Fibroblast of gingiva (primary cell): ENCODE measurements around the gene DHRS3.
A peak's percentile ranks its signal among the peaks of the same experiment; 100 is the strongest.

Source experiments
- DNase-seq: peaks from one replicate; pipeline ENCODE4 v3.0.0-alpha.2; 2011; ENCODE audit warnings: low read depth

The DHRS3 gene

GRCh38 chr1:12552951-12553921 is 64.8 kb downstream of the DHRS3 start:
- DNase-seq = no peak

DNA sequence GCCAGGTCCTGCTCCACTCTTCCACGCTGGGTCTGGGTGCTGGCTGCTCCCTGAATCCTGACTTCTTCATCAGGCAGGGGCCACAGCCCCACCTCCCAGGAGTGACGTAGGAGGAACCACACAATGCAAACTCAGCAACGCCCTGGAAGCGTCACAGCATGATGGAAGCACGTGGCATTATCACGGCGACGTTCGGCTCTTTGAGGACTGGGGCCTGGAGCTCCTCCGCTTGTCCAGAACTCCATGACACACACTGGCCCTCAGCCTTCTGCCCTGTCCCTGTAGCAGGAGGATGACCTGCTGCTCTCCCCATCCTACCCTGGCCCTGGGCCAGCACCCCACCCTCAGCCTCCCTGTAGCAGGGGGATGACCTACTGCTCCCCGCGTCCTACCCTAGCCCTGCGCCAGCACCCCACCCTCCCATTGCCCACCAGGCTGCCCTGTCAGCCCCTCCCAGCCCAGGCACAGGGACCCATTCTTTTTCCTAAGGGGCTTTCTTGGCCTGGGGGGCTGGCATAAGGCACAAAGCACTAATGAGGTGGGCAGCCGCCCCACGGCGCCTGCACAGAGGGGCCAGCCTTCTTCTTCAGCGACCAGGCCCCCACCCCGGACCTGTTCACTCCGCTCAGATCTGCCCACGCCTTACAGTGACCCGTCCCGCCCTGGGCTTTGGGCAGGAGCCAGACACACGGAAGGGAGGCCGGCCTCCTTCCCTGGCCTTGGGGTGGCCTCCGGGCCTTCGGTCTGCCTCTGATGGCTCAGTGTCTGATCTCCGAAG is 65.7 kb downstream of the DHRS3 start:
- no peak for DNase-seq

- no peak for DNase-seq
Measured at GRCh38 chr1:12551584-12551983, 66.4 kb downstream of the DHRS3 start.

DNA sequence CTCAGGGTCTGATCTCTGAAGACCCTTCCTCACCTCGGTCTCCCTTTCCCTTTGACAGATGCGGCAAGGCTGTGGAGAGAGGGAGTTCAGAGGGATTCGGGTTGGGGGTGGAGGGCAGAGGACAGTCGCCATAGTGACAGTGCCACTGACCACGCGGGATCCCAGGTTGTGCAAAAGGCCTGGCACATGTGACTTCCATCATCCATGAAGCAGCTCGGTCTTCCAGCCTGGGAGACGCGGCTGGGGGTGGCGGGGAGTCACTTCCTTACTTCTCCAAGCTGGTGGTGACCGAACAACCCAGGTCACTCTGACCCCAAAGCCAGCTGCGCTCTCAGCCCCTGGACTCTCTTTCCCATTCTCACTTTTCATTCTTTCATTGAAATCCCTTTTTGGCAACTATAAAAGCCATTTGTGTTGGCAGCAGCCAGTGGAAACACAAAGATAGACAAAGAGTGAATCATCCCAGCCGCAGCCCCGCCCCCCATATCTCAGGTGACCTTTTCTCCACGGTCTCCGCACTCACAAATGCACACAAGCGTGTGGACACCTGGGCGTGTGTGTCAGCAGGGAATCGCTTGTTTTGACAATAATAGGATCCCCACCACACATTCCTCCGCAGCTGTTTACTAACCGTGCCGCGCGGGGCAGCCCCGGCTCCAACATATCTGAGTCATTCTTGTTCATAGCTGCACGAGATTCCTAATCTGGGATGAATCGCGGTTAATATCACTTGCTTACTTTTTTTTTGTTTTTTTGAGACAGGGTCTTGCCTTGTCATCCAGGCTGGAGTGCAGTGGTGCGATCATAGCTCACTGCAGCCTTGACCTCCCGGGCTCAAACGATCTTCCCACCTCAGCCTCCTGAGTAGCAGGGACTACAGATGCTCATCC is 68.3 kb downstream of the DHRS3 start:
- peak; percentile 79 for DNase-seq

- DNase-seq = no peak
Measured at GRCh38 chr1:12548973-12549459, 69.0 kb downstream of the DHRS3 start.

DNA sequence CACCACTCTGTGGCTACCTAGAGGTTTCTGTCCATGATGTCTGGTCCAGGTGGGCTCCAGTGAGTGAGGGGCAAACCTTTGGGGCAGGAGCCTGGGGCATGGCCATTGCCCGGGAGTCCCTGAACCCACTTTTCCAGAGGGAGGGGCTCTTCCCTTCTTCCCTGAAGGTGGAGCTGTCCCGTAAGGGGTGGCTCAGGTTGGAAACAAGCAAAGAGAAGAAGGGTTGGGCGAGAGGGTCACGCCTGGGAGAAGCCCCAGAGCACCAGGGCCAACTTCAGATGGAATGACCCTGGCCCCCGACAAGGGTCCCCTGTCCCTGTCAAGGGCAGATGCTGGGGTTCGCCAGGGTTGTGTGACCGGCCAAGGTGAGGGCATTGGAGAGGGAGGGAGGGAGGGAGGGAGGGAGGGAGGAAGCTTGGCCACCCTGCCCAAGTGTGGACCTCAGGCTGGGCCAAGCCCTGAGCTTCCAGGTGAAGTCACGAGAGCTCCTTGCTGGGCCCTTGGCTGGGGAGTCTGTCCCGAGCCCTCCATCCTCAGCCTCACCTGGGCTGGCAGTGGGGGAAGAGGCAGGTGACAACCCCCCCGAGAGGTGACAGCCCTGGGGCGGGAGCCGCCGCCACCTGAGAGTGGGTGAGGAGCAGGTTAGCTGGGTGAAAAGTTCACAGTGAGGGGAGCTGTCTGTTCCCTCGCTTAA is 69.6 kb downstream of the DHRS3 start:
- no peak for DNase-seq

GRCh38 chr1:12547586-12548225 is 70.3 kb downstream of the DHRS3 start:
- DNase-seq = no peak

DNA sequence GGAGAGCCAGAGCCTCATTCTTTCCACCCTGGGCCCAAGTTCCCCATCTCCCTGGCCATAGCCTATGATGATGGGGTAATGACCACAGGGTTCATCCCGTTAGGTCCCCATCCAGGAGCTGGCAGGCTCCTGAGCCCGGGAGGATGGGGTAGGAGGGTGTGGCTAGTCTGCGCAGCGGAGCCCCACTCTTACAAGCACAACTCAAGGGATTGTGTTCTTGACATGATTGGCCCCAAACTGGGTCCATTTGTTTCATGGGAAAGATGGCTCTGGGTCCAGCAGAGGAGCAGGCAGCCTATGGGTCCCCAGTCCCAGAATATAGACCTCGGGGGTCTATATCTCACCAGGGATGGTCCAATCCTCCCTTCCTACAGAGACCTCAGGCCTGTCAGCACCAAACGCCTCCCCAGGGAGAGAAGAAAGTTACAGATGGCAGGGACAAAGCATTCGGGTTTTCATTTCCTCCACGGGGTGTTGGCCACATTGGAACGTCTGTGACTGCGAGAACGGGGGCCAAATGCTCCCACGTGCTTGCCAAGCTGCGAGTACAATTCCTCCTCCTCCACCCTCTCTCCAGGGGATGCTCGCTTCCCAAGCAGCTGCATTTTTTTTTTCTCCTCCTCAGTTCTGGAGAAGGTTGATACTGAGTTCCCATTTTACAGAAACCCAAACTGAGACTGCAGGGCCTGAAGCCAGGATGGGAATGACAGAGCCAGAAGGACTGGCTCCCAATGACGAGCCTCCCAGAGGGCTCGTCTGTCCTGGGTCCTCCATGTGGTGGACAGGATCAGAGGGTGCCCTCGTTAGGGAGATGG is 71.0 kb downstream of the DHRS3 start:
- DNase-seq = peak; percentile 22

DNA sequence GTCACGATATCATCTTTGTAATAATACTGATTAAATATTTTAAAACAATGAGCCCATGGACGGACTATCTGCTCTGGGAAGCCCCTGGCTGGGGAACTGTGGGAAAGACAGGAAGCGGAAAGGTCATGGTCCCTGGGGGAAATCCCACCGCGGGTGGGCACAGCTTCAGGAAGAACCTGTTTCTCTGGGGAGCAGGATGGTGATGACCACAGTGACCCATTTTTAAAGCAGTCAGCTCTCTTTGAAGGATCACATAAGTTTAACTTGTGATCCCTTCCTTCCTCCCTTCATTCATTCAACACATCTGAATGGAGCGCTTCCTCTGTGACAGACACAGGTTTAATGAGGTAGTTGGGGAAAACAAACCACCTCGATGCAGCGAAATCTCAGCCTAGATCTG is 73.0 kb downstream of the DHRS3 start:
- DNase-seq = no peak

DNA sequence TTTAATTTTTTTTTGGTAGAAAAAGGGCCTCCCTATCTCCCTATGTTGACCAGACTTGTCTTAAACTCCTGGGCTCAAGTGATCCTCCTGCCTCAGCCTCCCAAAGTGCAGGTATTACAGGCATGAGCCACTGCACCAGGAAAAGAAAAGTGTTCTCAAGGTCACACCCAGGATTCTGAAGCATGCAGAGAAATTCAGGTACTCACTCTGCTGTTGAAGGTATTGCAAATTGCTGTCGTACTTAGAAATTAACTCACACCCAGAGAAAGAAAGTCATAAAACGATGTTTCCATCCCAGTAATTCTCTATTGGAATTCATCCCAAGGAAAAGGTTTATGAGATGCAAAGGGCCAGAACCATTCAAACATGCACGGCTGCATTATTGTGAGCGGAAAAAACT is 73.7 kb downstream of the DHRS3 start:
- DNase-seq = no peak

DNA sequence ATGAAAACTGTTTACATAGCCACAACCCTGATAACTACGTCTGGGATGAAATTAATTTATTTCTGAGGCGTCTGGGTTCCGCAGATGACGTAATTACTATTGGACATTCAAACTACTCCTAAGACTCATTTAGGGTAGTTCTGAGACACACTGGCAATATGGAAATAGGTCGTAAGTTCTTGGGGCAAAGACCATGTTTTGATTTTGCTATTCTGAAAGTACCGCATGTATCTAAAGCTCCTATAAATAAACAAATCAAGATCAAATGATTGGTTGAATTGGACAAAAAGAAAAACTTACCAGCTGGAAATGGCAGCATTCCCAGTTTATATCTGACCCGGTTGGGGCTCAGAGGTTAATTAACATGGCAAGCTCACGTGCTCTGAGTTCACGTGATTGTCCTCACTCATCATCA is 74.3 kb downstream of the DHRS3 start:
- DNase-seq = no peak

DNA sequence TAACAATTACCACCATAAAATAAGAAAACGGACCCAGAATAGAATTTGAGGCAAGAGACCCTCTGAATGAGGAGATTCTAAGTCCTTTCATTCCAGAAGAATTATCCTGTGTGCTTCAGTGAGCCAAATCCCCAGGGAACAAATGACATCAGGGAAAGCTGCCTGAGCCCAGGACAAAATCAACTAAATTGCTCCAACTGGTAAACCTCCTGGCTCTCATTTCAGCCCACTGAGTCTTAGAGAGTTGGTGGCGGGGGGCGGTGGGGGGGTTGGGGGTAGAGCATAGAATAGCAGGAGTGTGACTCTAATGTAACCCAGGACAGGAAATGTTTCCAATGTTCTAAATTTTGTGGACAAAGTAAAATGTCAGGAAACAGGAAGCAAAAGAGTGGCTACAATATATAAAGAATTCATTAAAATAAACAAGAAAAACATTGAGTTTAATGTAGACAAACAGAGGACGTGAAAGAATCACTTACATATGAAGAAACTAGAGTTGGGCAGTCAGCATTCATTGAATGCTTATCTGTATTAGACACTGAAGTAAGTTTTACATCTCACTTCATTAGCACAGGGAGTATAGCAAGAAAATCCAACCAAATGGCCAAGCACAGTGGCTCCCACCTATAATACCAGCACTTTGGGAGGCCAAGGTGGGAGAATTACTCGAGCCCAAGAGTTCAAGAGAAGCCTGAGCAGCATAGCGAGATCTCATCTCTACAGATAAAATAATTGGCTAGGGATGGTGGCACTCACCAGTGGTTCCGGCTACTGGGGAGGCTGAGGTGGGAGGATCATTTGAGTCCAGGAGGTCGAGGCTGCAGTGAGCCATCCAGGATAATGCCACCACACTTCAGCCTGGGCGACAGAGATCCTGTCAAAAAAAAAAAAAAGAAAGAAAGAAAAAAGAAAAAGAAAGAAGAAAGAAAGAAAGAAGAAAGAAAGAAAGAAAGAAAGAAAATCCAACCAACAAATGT is 75.1 kb downstream of the DHRS3 start:
- DNase-seq = no peak

DNA sequence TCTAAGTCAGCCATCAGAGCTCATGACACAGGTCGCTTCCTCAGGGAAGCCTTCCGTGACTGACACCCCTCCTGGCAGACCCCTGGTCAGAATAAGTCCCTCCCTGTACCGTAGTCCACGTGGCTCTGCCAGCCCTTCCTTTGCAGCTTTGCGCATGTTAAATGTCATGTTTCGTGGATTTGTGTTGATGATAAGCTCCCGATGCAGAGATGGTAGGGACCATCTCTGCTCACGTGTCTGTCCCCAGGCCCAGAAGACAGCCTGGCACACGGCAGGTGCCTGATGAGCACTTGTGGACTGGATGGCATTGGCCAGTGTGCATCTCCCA is 75.9 kb downstream of the DHRS3 start:
- no peak for DNase-seq

DNA sequence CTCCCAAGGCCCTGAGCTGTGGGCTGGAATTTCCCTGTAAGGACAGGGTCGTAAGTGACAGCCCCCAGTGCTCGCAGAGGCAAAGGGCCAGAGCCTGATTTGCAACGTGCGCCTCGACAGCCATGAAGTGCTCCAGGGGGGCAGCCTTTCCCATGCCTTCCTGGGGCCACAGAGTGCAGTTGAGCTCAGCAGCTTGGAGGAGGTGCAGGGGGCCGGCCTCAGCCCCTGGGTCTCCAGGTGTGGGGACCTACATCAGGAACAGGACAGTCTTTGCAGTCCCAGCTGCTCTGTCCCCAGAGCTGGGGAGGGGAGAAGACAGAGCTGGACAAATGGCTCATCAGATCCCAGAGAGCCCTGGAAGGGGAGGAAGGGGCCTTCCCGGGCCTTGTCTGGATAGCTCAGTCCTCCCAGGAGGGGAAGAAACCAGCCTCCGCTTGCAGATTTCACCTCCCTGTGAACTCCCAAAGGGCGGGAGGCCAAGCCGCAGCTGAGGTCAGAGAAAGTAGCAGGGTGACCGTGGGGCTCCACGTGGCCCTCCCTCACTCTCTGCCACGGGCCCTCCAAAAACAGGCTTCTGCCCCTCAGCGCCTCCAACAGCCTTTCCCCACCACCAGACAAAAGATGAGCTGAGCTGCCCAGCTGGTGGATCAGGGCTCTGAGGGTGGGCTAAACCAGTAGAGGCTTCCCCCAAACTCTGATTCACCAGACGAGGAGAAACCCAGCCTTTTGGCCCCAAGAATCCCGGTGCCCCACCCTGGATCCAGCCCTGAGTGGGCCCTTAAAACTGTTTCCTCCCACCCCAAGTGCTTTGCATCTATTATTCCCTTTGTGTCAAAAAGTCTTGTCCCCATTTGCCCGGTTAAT is 76.5 kb downstream of the DHRS3 start:
- DNase-seq = no peak

- DNase-seq = no peak
Measured at GRCh38 chr1:12540580-12541273, 77.3 kb downstream of the DHRS3 start.

- DNase-seq = peak; percentile 94
Measured at GRCh38 chr1:12539705-12540579, 78.1 kb downstream of the DHRS3 start.
